Common myeloid progenitor, CD34-positive (primary cell): ENCODE measurements around the gene TRIP10.

Experiments
- CTCF ChIA-PET: fragments of 350-600 bp; sonication (Branson Sonifier 250); formaldehyde crosslinking; loops from one replicate; lab custom pipeline; 2021; ENCODE audit warnings: antibody characterized with exemption; lab: Charles Lee
- POLR2A ChIA-PET: fragments of 350-600 bp; sonication (Branson Sonifier 250); formaldehyde crosslinking; loops from one replicate; lab custom pipeline; 2021; ENCODE audit warnings: antibody characterized with exemption; lab: Charles Lee
- DNase-seq, 3 donors: peaks; one replicate each; pipeline versions ENCODE4 v3.0.0 to v3.0.0-alpha.2; 2013
- H3K27ac ChIP-seq, 2 experiments: 1 replicate in 1 of 2; 2 replicates in 1 of 2; pipeline ENCODE4 v1.7.0; 2013; ENCODE audit warnings: inconsistent platforms in 2 of 2, low read length in 2 of 2, mild to moderate bottlenecking in 2 of 2, low read depth in 1 of 2, moderate library complexity in 1 of 2; ENCODE audit not compliant: severe bottlenecking in 2 of 2, insufficient read depth in 1 of 2, poor library complexity in 1 of 2
- H3K27me3 ChIP-seq, 5 experiments: replicated peaks in 2 of 5; 1 replicate in 3 of 5; 2 replicates in 2 of 5; pipeline versions ENCODE4 v1.6.1 to v1.7.0; 2013; ENCODE audit warnings: low read length in 4 of 5, mild to moderate bottlenecking in 2 of 5, moderate library complexity in 2 of 5, inconsistent platforms in 1 of 5; ENCODE audit not compliant: insufficient read depth in 5 of 5, control insufficient read depth in 4 of 5
- H3K36me3 ChIP-seq, 4 experiments: 1 replicate in 2 of 4; 2 replicates in 2 of 4; pipeline versions ENCODE4 v1.6.1 to v1.7.0; 2013; ENCODE audit warnings: low read length in 3 of 4, control low read depth in 1 of 4, mild to moderate bottlenecking in 1 of 4; ENCODE audit not compliant: control insufficient read depth in 4 of 4, insufficient read depth in 4 of 4
- H3K4me1 ChIP-seq, 4 experiments: 1 replicate in 3 of 4; 2 replicates in 1 of 4; pipeline versions ENCODE4 v1.6.1 to v1.7.1; 2013; ENCODE audit warnings: low read length in 3 of 4, mild to moderate bottlenecking in 3 of 4, control low read depth in 1 of 4, inconsistent platforms in 1 of 4, moderate library complexity in 1 of 4; ENCODE audit not compliant: control insufficient read depth in 4 of 4, insufficient read depth in 4 of 4; ENCODE audit errors: control extremely low read depth in 1 of 4
- H3K4me3 ChIP-seq, 7 experiments: 1 replicate in 4 of 7; 2 replicates in 3 of 7; pipeline versions ENCODE4 v1.5.1 to v1.7.0; 2013; ENCODE audit warnings: mild to moderate bottlenecking in 7 of 7, low read length in 6 of 7, moderate library complexity in 6 of 7, inconsistent platforms in 2 of 7, low read depth in 2 of 7, control low read depth in 1 of 7; ENCODE audit not compliant: insufficient read depth in 4 of 7, control insufficient read depth in 1 of 7; ENCODE audit errors: extremely low read depth in 1 of 7
- H3K9me3 ChIP-seq, 5 experiments: 1 replicate in 4 of 5; 2 replicates in 1 of 5; pipeline versions ENCODE4 v1.6.1 to v1.7.1; 2013; ENCODE audit warnings: low read length in 4 of 5, mild to moderate bottlenecking in 2 of 5, inconsistent platforms in 1 of 5, low read depth in 1 of 5, moderate library complexity in 1 of 5; ENCODE audit not compliant: control insufficient read depth in 4 of 5, insufficient read depth in 2 of 5; ENCODE audit errors: control extremely low read depth in 1 of 5
- WGBS: methylation state at CpG from one replicate; pipeline ENCODE4 v1.1.5; 2013; ENCODE audit not compliant: insufficient coverage; 5-methylcytosine and 5-hydroxymethylcytosine counted together

TRIP10 gene

GRCh38 chr19:6724631-6725492, 14.6 kb upstream of the TRIP10 start:
- no peaks in the 10 kb centered on the region for H3K27me3 ChIP-seq
- peaks cover 0 to 72% (median 55%) of the 10 kb centered on the region in 4 experiments for H3K4me1 ChIP-seq
- no peak overlapping the region for H3K4me3 ChIP-seq
- H3K36me3 ChIP-seq, result no peaks in the 10 kb centered on the region
- 95% methylated on average over 13 of the region's 15 CpGs for WGBS
- no peak overlapping the region for H3K27ac ChIP-seq
- POLR2A ChIA-PET, result interaction anchor here (0.6 kb wide), 1 partner anchor 20 kb away, joined by 3 read pairs; no protein-coding TSS in a partner anchor
- DNase-seq, result no peak
- CTCF ChIA-PET, result interaction anchor here (0.6 to 2.3 kb wide), 3 partner anchors 12 to 174 kb away, joined by 3 to 12 read pairs (median 3); partner anchors contain the start of gene GPR108
- no peaks in the 10 kb centered on the region for H3K9me3 ChIP-seq

DNA sequence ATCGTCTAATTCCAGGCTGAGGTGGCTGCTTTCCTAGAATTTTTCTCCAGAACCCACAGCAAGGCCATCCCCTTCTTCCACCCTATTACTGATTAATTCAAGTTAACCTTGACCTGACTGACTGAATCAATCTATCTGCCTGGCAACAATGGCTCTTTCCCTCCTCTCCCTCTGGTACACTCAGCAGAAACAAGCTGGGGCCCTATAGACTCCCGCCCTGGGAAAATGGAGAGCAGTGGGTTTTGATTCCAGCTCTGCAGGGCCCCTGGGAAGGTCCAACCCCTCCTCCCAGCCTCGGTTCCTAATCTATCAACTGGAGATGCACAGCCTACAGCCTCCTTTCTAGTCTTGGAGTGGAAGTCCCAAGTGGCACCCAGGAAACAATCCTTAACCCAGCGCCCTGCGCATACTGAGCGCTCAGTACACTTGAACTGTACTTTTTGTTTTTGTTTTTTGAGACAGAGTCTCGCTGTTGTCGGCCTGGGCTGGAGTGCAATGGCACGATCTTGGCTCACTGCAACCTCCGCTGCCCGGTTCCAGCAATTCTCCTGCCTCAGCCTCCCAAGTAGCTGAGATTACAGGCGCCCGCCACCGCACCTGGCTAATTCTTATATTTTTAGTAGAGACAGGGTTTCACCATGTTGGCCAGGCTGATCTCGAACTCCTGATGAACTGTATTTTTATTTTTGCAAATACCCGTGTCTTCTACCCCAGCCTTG, 13.8 kb upstream of the TRIP10 start:
- ChIA-PET CTCF (interaction anchor here (0.6 to 2.3 kb wide), 3 partner anchors 11 to 175 kb away, joined by 3 to 12 read pairs (median 3); partner anchors contain the start of gene GPR108), POLR2A (no interaction called here)
- Histone ChIP-seq H3K27ac (no peak overlapping the region), H3K9me3 (no peaks in the 10 kb centered on the region), H3K36me3 (no peaks in the 10 kb centered on the region), H3K27me3 (no peaks in the 10 kb centered on the region), H3K4me3 (no peak overlapping the region), H3K4me1 (peaks cover 0 to 68% (median 50%) of the 10 kb centered on the region in 4 experiments)
- no peak for DNase-seq
- 97% methylated on average over 12 of the region's 16 CpGs for WGBS

- no peak overlapping the region for H3K27ac ChIP-seq
- H3K9me3 ChIP-seq, result no peaks in the 10 kb centered on the region
- peaks cover 2 to 21% (median 10%) of the 10 kb centered on the region in 4 experiments for H3K36me3 ChIP-seq
- DNase-seq, result peak in 2 of 3 donors; percentile 39 to 46
- ChIA-PET POLR2A (no interaction called here), CTCF (interaction anchor here (0.7 to 1.6 kb wide), 4 partner anchors 9 to 95 kb away, joined by 3 to 4 read pairs (median 4); partner anchors contain the start of gene GPR108)
- WGBS, result 0% methylated on average over 5 of the region's 8 CpGs
- peaks cover 0 to 42% (median 29%) of the 10 kb centered on the region in 4 experiments for H3K4me1 ChIP-seq
- H3K4me3 ChIP-seq, result peak overlapping the region in 1 of 7 experiments; percentile 42
- H3K27me3 ChIP-seq, result no peaks in the 10 kb centered on the region
Observed at GRCh38 chr19:6728346-6728745, 11.1 kb upstream of the TRIP10 start.

DNA sequence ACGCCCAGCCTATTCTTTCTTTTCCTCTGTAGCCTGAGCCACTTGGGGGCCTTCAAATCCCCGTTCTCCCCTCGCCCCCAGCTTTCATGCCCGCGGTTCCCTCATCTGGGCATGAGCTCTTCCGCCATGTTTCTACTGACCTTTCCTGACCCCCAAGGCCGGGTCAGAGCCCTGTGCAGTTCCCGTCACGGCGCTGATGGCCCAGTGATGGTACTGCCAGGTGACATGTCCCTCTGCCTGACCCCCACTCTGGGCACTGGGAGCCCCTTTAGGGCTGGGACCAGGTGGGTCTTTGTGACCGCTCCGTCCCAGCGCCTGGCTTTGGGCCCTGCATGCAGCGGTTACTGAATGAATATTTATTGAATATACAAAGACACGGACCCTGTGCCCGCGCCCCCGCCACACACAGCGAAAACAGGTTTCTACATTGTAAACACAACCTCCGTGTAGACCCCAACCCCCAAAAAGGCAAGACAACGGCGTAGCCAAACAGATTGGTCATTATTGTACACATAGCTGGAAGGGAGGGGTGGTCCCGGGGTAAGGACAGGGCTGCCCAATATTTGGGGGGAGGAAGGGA, 9.8 kb upstream of the TRIP10 start:
- H3K27me3 ChIP-seq, result no peaks in the 10 kb centered on the region
- H3K9me3 ChIP-seq, result no peaks in the 10 kb centered on the region
- H3K27ac ChIP-seq, result peak overlapping the region in 1 of 2 experiments; percentile 38
- DNase-seq, result no peak
- POLR2A ChIA-PET, result no interaction called here
- H3K4me1 ChIP-seq, result peaks cover 0 to 30% (median 18%) of the 10 kb centered on the region in 4 experiments
- CTCF ChIA-PET, result interaction anchor here (1.2 to 1.6 kb wide), 2 partner anchors 8 to 98 kb away, joined by 3 to 4 read pairs; partner anchors contain the start of gene GPR108
- WGBS, result 97% methylated on average over 21 of the region's 23 CpGs
- no peak overlapping the region for H3K4me3 ChIP-seq
- peaks cover 2 to 31% (median 14%) of the 10 kb centered on the region in 4 experiments for H3K36me3 ChIP-seq

- 84% methylated on average over 13 of the region's 27 CpGs for WGBS
- H3K27ac ChIP-seq, result peak overlapping the region in 1 of 2 experiments; percentile 38
- CTCF ChIA-PET, result interaction anchor here (0.8 to 1.6 kb wide), 3 partner anchors 8 to 99 kb away, joined by 3 to 4 read pairs (median 4); partner anchors contain the start of genes GPR108 and TNFSF14
- H3K27me3 ChIP-seq, result no peaks in the 10 kb centered on the region
- no peaks in the 10 kb centered on the region for H3K9me3 ChIP-seq
- DNase-seq, result peak; percentile 49 to 59 (median 54)
- peaks cover 2 to 31% (median 14%) of the 10 kb centered on the region in 4 experiments for H3K36me3 ChIP-seq
- H3K4me1 ChIP-seq, result peaks cover 0 to 25% (median 12%) of the 10 kb centered on the region in 4 experiments
- POLR2A ChIA-PET, result no interaction called here
- H3K4me3 ChIP-seq, result no peak overlapping the region
Observed at GRCh38 chr19:6730153-6730804, 9.2 kb upstream of the TRIP10 start.

GRCh38 chr19:6730941-6731670, 8.4 kb upstream of the TRIP10 start:
- no peaks in the 10 kb centered on the region for H3K9me3 ChIP-seq
- no peak overlapping the region for H3K27ac ChIP-seq
- CTCF ChIA-PET, result interaction anchor here (0.8 to 1.2 kb wide), 2 partner anchors 61 to 100 kb away, joined by 3 to 4 read pairs; partner anchors contain the start of gene TNFSF14
- POLR2A ChIA-PET, result no interaction called here
- peaks cover 2 to 31% (median 14%) of the 10 kb centered on the region in 4 experiments for H3K36me3 ChIP-seq
- WGBS, result 94% methylated on average over 23 of the region's 30 CpGs
- no peak overlapping the region for H3K4me3 ChIP-seq
- DNase-seq, result no peak
- no peaks in the 10 kb centered on the region for H3K27me3 ChIP-seq
- peaks cover 0 to 28% (median 18%) of the 10 kb centered on the region in 4 experiments for H3K4me1 ChIP-seq
